HK-2 (cell line): ENCODE results near the gene HMX1.

ENCODE experiments used
- DNase-seq: peaks from one replicate; pipeline ENCODE4 v3.0.0-alpha.2; 2018; ENCODE audit not compliant: unreplicated experiment

The HMX1 gene

GRCh38 chr4:8840816-8841455 is 30.7 kb downstream of the HMX1 start:
- no peak for DNase-seq

- DNase-seq: no peak
Measured at GRCh38 chr4:8840006-8840793, 31.4 kb downstream of the HMX1 start.

- no peak for DNase-seq
Measured at GRCh38 chr4:8838961-8839431, 32.6 kb downstream of the HMX1 start.

- no peak for DNase-seq
Measured at GRCh38 chr4:8838296-8838960, 33.2 kb downstream of the HMX1 start.

- DNase-seq: no peak
Measured at GRCh38 chr4:8837181-8837841, 34.3 kb downstream of the HMX1 start.

- no peak for DNase-seq
Measured at GRCh38 chr4:8836664-8837171, 34.9 kb downstream of the HMX1 start.

- no peak for DNase-seq
Measured at GRCh38 chr4:8835521-8836365, 35.9 kb downstream of the HMX1 start.

- no peak for DNase-seq
Measured at GRCh38 chr4:8834681-8835220, 36.9 kb downstream of the HMX1 start.

GRCh38 chr4:8832113-8832915 is 39.3 kb downstream of the HMX1 start:
- DNase-seq: no peak

GRCh38 chr4:8831221-8832112 is 40.2 kb downstream of the HMX1 start:
- DNase-seq: no peak

- no peak for DNase-seq
Measured at GRCh38 chr4:8830611-8831200, 40.9 kb downstream of the HMX1 start.

GRCh38 chr4:8830056-8830455 is 41.6 kb downstream of the HMX1 start:
- no peak for DNase-seq

- DNase-seq: no peak
Measured at GRCh38 chr4:8829584-8829983, 42.1 kb downstream of the HMX1 start.

- DNase-seq: no peak
Measured at GRCh38 chr4:8828869-8829268, 42.8 kb downstream of the HMX1 start.

GRCh38 chr4:8821151-8821950 is 50.3 kb downstream of the HMX1 start:
- DNase-seq: no peak

- DNase-seq: no peak
Measured at GRCh38 chr4:8820178-8821102, 51.2 kb downstream of the HMX1 start.
